Subcutaneous adipose tissue (tissue), 4 donors: Measurements from ENCODE around the gene PTGES3L. TPM values are rescaled to one million over a fixed set of nuclear protein-coding genes. Genes with fewer than 3 reads are reported as not detected.

ENCODE experiments used
- CTCF ChIP-seq: fragments of 450-650 bp; IDR thresholded peaks from one replicate; pipeline ENCODE4 v1.5.1; 2016; ENCODE audit warnings: low read depth, mild to moderate bottlenecking, control low read depth, antibody characterized with exemption, moderate library complexity
- total RNA-seq, 4 donors: library from RNA; depleted of rRNA; stranded (reverse); fragments of >200 nt; gene quantifications; one replicate each; pipeline ENCODE4 v1.1.0, GENCODE V29; 2016

The PTGES3L gene
- total RNA-seq = not detected

- no peak for TF ChIP-seq CTCF
Observed at GRCh38 chr17:42979511-42980273, at the start of gene PTGES3L. PTGES3L (minus strand) TSS chr17:42980080; CDS start chr17:42980053, 27 bp downstream.

- no peak for TF ChIP-seq CTCF
Observed at GRCh38 chr17:43028221-43028861, 48.5 kb upstream of the PTGES3L start.

DNA sequence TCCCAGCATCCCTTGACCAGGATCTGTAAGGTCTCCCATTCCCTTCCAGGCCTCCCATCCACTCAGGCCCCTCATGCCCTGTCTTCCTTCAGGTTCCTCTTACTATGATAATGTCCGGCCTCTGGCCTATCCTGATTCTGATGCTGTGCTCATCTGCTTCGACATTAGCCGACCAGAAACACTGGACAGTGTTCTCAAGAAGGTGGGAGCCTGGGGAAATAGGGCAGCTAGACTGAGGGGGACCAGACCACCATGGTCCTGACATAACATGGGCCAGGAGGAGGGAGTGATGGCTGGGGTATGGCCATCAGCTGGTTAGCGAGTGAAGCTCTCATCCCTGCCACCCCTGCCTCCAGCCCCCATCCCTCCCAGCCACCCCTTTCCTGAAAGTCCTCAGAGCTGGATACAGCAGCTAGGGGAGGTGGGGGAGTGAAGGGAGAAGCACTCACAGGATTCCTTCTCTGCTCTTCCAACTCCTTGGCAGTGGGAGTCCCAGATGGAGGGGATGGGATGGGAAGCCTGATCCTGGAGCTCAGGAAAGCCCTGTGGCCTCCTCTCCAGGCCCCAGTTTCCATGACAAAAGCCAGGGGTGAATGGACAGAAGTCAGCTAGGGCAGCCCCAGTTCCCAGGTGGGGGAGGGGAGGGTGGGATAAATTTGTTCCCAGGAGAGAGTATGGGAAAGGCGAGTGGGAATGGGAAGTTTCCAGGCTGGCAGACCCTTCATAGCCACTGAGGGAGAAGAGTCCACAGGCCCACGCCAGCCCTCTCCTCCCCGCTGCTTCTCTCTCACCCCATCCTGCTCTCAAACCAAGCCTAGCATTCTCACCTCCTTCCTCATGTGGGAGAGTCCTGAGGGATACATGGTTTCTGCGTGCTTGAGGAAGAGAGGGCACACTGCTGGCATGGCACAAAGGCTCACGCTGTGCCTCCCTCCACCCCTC lies 47.5 kb upstream of the PTGES3L start:
- TF ChIP-seq CTCF = no peak

GRCh38 chr17:43026595-43026994 lies 46.7 kb upstream of the PTGES3L start:
- TF ChIP-seq CTCF = no peak

GRCh38 chr17:43025766-43026537 lies 46.1 kb upstream of the PTGES3L start:
- no peak for TF ChIP-seq CTCF

DNA sequence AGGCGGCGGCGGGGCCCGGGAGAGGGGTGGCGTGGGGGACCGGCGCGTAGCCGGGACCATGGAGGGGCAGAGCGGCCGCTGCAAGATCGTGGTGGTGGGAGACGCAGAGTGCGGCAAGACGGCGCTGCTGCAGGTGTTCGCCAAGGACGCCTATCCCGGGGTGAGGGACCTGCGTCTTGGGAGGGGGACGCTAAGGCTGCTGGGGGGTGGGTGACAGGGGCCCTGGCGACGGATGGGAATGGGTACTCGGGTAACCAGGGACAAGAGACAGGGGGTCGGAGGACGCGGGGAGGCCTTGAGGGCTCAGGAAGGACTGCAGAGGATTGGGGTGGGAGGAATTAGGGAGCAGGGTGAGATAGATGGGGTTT lies 45.4 kb upstream of the PTGES3L start:
- TF ChIP-seq CTCF = no peak
